Measurements from ENCODE around the gene SLC9A4.

SLC9A4 gene

GRCh38 chr2:102487761-102488462, 14.9 kb downstream of the SLC9A4 start:
- Histone ChIP-seq H3K4me2 (ENCODE audit: low read length) (no peak overlapping the region), H3K4me3 (ENCODE audit: low read depth, low read length) (no peak overlapping the region), H3K79me2 (no peaks in the 10 kb centered on the region), H3K27me3 (ENCODE audit: control insufficient read depth, insufficient read depth, low read length) (no peaks in the 10 kb centered on the region), H3K36me3 (ENCODE audit: control insufficient read depth, insufficient read depth, low read length) (no peaks in the 10 kb centered on the region), H2AFZ (no peak overlapping the region), H3K9ac (no peak overlapping the region), H3K27ac (no peak overlapping the region), H3K4me1 (no peaks in the 10 kb centered on the region), H3K9me3 (ENCODE audit: control insufficient read depth, low read length) (no peaks in the 10 kb centered on the region)
- TF ChIP-seq CTCF (IDR thresholded peaks at IDR 0.05) = no peak

GRCh38 chr2:102489646-102490045, 16.6 kb downstream of the SLC9A4 start:
- Histone ChIP-seq H3K4me1 (no peaks in the 10 kb centered on the region), H3K9me3 (ENCODE audit: control insufficient read depth, low read length) (no peaks in the 10 kb centered on the region), H3K27me3 (ENCODE audit: control insufficient read depth, insufficient read depth, low read length) (no peaks in the 10 kb centered on the region), H3K27ac (no peak overlapping the region), H3K9ac (no peak overlapping the region), H2AFZ (no peak overlapping the region), H3K79me2 (no peaks in the 10 kb centered on the region), H3K36me3 (ENCODE audit: control insufficient read depth, insufficient read depth, low read length) (no peaks in the 10 kb centered on the region), H3K4me3 (ENCODE audit: low read depth, low read length) (no peak overlapping the region), H3K4me2 (ENCODE audit: low read length) (no peak overlapping the region)
- TF ChIP-seq CTCF (IDR thresholded peaks at IDR 0.05) = no peak

- Histone ChIP-seq H3K27ac (no peak overlapping the region), H3K9me3 (ENCODE audit: control insufficient read depth, low read length) (no peaks in the 10 kb centered on the region), H2AFZ (no peak overlapping the region), H3K4me1 (no peaks in the 10 kb centered on the region), H3K4me3 (ENCODE audit: low read depth, low read length) (no peak overlapping the region), H3K4me2 (ENCODE audit: low read length) (no peak overlapping the region), H3K9ac (no peak overlapping the region), H3K79me2 (no peaks in the 10 kb centered on the region), H3K36me3 (ENCODE audit: control insufficient read depth, insufficient read depth, low read length) (no peaks in the 10 kb centered on the region), H3K27me3 (ENCODE audit: control insufficient read depth, insufficient read depth, low read length) (no peaks in the 10 kb centered on the region)
- no peak for TF ChIP-seq CTCF (IDR thresholded peaks at IDR 0.05)
Measured at GRCh38 chr2:102492006-102492405, 19.0 kb downstream of the SLC9A4 start.

- no peaks in the 10 kb centered on the region for H3K27me3 ChIP-seq (ENCODE audit: control insufficient read depth, insufficient read depth, low read length)
- TF ChIP-seq CTCF (IDR thresholded peaks at IDR 0.05) = no peak
- H3K79me2 ChIP-seq = no peaks in the 10 kb centered on the region
- no peaks in the 10 kb centered on the region for H3K9me3 ChIP-seq (ENCODE audit: control insufficient read depth, low read length)
- H3K4me1 ChIP-seq = no peaks in the 10 kb centered on the region
- H3K4me2 ChIP-seq (ENCODE audit: low read length) = no peak overlapping the region
- H2AFZ ChIP-seq = no peak overlapping the region
- no peak overlapping the region for H3K27ac ChIP-seq
- no peaks in the 10 kb centered on the region for H3K36me3 ChIP-seq (ENCODE audit: control insufficient read depth, insufficient read depth, low read length)
- H3K4me3 ChIP-seq (ENCODE audit: low read depth, low read length) = no peak overlapping the region
- H3K9ac ChIP-seq = no peak overlapping the region
Measured at GRCh38 chr2:102494570-102494969, 21.5 kb downstream of the SLC9A4 start.

GRCh38 chr2:102498414-102498813, 25.4 kb downstream of the SLC9A4 start:
- no peaks in the 10 kb centered on the region for H3K9me3 ChIP-seq (ENCODE audit: control insufficient read depth, low read length)
- no peaks in the 10 kb centered on the region for H3K79me2 ChIP-seq
- H3K27ac ChIP-seq = no peak overlapping the region
- no peaks in the 10 kb centered on the region for H3K36me3 ChIP-seq (ENCODE audit: control insufficient read depth, insufficient read depth, low read length)
- no peaks in the 10 kb centered on the region for H3K27me3 ChIP-seq (ENCODE audit: control insufficient read depth, insufficient read depth, low read length)
- H3K4me3 ChIP-seq (ENCODE audit: low read depth, low read length) = no peak overlapping the region
- H3K4me2 ChIP-seq (ENCODE audit: low read length) = no peak overlapping the region
- TF ChIP-seq CTCF (IDR thresholded peaks at IDR 0.05) = no peak
- no peaks in the 10 kb centered on the region for H3K4me1 ChIP-seq
- no peak overlapping the region for H2AFZ ChIP-seq
- H3K9ac ChIP-seq = no peak overlapping the region
